Ishikawa (cell line): ENCODE measurements around the gene DAP3.

Source experiments
- CEBPB ChIP-seq: IDR thresholded peaks from 2 replicates; pipeline ENCODE4 v1.6.1; 2012
- CREB1 ChIP-seq: IDR thresholded peaks from 2 replicates; pipeline ENCODE4 v1.6.1; 2012; ENCODE audit warnings: low read depth
- EGR1 ChIP-seq: IDR thresholded peaks from 2 replicates; pipeline ENCODE4 v1.6.1; 2012
- EP300 ChIP-seq: IDR thresholded peaks from 2 replicates; pipeline ENCODE4 v1.6.1; 2012; ENCODE audit warnings: borderline replicate concordance
- FOXM1 ChIP-seq: IDR thresholded peaks from 2 replicates; pipeline ENCODE4 v1.6.1; 2012; ENCODE audit warnings: low read depth, borderline replicate concordance
- NFIC ChIP-seq: IDR thresholded peaks from 2 replicates; pipeline ENCODE4 v1.6.1; 2012
- RAD21 ChIP-seq: IDR thresholded peaks from 2 replicates; pipeline ENCODE4 v1.6.1; 2012; ENCODE audit warnings: low read depth
- REST ChIP-seq: IDR thresholded peaks from 2 replicates; pipeline ENCODE4 v1.6.1; 2012; ENCODE audit warnings: low read depth, mild to moderate bottlenecking
- TAF1 ChIP-seq: IDR thresholded peaks from 2 replicates; pipeline ENCODE4 v1.6.1; 2012; ENCODE audit warnings: low read depth, mild to moderate bottlenecking
- TCF12 ChIP-seq: IDR thresholded peaks from 2 replicates; pipeline ENCODE4 v1.6.1; 2012; ENCODE audit warnings: low read depth
- TEAD4 ChIP-seq: IDR thresholded peaks from 2 replicates; pipeline ENCODE4 v1.6.1; 2012
- USF1 ChIP-seq: IDR thresholded peaks from 2 replicates; pipeline ENCODE4 v1.6.1; 2012
- YY1 ChIP-seq: IDR thresholded peaks from 2 replicates; pipeline ENCODE4 v1.6.1; 2012; ENCODE audit warnings: low read depth
- ZBTB7A ChIP-seq: IDR thresholded peaks from 2 replicates; pipeline ENCODE4 v1.6.1; 2012; ENCODE audit warnings: low read depth
- TF ChIP-seq, protein P1 (sequence below): IDR thresholded peaks from 2 replicates; pipeline ENCODE4 v1.6.1; 2012

The DAP3 gene

GRCh38 chr1:155717041-155717440 lies 28.1 kb downstream of the DAP3 start:
- TF ChIP-seq YY1, result no peak
- no peak for TF ChIP-seq ZBTB7A
- TF ChIP-seq TEAD4, result no peak
- TF ChIP-seq, protein P1, sequence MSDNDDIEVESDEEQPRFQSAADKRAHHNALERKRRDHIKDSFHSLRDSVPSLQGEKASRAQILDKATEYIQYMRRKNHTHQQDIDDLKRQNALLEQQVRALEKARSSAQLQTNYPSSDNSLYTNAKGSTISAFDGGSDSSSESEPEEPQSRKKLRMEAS, result no peak
- no peak for TF ChIP-seq TCF12
- no peak for TF ChIP-seq USF1
- no peak for TF ChIP-seq EP300
- TF ChIP-seq RAD21, result no peak
- TF ChIP-seq CEBPB, result no peak
- no peak for TF ChIP-seq TAF1
- TF ChIP-seq CREB1, result no peak
- no peak for TF ChIP-seq EGR1
- TF ChIP-seq FOXM1, result no peak
- no peak for TF ChIP-seq NFIC
- no peak for TF ChIP-seq REST

DNA sequence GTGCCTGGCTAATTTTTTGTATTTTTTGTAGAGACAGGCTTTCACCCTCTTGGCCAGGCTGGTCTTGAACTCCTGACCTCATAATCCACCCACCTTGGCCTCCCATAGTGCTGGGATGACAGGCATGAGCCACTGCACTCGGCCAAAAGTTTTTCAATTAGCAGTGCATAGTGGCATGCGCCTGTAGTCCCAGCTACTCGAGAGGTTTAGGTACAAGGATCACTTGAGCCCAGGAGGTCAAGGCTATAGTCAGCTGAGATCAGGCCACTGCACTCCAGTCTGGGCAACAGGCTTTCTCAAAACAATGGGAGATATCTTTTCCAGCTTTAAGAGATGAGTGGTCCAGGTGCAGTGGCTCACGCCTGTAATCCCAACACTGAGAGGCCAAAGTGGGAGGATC lies 30.8 kb downstream of the DAP3 start:
- no peak for TF ChIP-seq USF1
- no peak for TF ChIP-seq YY1
- no peak for TF ChIP-seq NFIC
- TF ChIP-seq RAD21, result no peak
- no peak for TF ChIP-seq TCF12
- no peak for TF ChIP-seq CREB1
- no peak for TF ChIP-seq TAF1
- no peak for TF ChIP-seq EP300
- TF ChIP-seq ZBTB7A, result no peak

DNA sequence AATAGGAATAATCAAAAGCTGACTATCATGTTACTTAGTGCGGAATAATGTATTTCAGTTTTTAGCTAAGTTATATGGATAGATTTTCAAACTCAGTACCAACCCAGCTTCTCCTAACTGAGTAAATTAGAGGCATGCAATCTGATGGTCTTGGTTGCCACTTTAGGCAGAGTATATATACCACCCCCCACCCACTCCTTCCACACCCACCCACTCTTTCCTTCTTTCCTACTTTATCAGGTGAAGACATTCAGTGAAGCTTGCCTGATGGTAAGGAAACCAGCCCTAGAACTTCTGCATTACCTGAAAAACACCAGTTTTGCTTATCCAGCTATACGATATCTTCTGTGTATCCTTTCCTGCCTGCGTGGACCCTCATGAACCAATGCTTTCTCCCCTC lies 36.3 kb downstream of the DAP3 start:
- TF ChIP-seq CEBPB (no peak), YY1 (no peak), TEAD4 (no peak), TCF12 (no peak)

GRCh38 chr1:155729031-155729898 lies 40.4 kb downstream of the DAP3 start:
- TF ChIP-seq RAD21 (peak; percentile 58), CEBPB (no peak)

GRCh38 chr1:155740995-155741394 lies 52.1 kb downstream of the DAP3 start:
- TF ChIP-seq TAF1 (no peak), EP300 (no peak), FOXM1 (no peak), ZBTB7A (no peak)

DNA sequence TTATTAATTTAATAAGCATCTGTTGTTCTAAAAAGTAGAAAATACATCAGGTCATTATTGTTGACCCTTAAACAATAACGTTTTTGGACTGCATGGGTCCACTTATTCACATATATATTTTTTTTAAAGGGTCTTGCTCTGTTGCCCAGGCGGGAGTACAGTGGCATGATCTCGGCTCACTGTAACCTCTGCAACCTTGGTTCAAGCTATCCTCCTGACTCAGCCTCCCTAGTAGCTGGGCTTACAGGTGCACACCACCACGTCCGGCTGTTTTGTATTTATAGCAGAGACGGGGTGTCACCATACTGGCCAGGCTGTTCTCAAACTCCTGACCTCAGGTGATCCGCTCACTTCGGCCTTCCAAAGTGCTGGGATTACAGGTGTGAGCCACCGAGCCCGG lies 53.0 kb downstream of the DAP3 start:
- TF ChIP-seq TCF12 (no peak), CREB1 (no peak), ZBTB7A (no peak), CEBPB (no peak), REST (no peak), TEAD4 (no peak), YY1 (no peak), FOXM1 (no peak), EP300 (no peak), EGR1 (no peak), NFIC (no peak), RAD21 (no peak), TAF1 (no peak), USF1 (no peak)
- TF ChIP-seq, protein P1, result no peak
